Osteoblast (primary cell): Measurements from ENCODE around the gene TMEM240. TPM values are rescaled to one million over a fixed set of nuclear protein-coding genes. Genes with fewer than 3 reads are reported as not detected.

Experiments
- DNase-seq: peaks from one replicate; pipeline ENCODE4 v3.0.0; 2011; ENCODE audit warnings: low spot score, mixed read lengths; ENCODE audit not compliant: insufficient read length; ENCODE audit errors: missing footprints
- H2AFZ ChIP-seq: 2 replicates; pipeline ENCODE4 v1.6.0; 2011; ENCODE audit warnings: mild to moderate bottlenecking, low read length
- H3K27ac ChIP-seq: 2 replicates; pipeline ENCODE4 v1.5.1; 2011; ENCODE audit warnings: mild to moderate bottlenecking, low read depth, low read length, moderate library complexity
- H3K27me3 ChIP-seq: 2 replicates; pipeline ENCODE4 v1.6.0; 2012; ENCODE audit warnings: mild to moderate bottlenecking, control low read depth, inconsistent platforms, low read length, moderate library complexity; ENCODE audit not compliant: insufficient read depth
- H3K36me3 ChIP-seq: 2 replicates; pipeline ENCODE4 v1.5.1; 2011; ENCODE audit warnings: mild to moderate bottlenecking, low read length, control low read depth, moderate library complexity; ENCODE audit not compliant: insufficient read depth
- H3K4me1 ChIP-seq: 2 replicates; pipeline ENCODE4 v1.5.1; 2011; ENCODE audit warnings: mild to moderate bottlenecking, low read length, control low read depth, moderate library complexity; ENCODE audit not compliant: insufficient read depth
- H3K4me2 ChIP-seq: 2 replicates; pipeline ENCODE4 v1.6.0; 2011; ENCODE audit warnings: mild to moderate bottlenecking, low read length; ENCODE audit not compliant: insufficient read depth
- H3K4me3 ChIP-seq: fragments of 200-600 bp; sonication (generic); 3 replicates; pipeline ENCODE4 v1.5.1; 2012; ENCODE audit warnings: mild to moderate bottlenecking, low read length, inconsistent platforms; ENCODE audit not compliant: insufficient read depth
- H3K79me2 ChIP-seq: 2 replicates; pipeline ENCODE4 v1.6.0; 2012; ENCODE audit warnings: mild to moderate bottlenecking, low read length, control low read depth, inconsistent platforms; ENCODE audit not compliant: insufficient read depth
- H3K9me3 ChIP-seq: 2 replicates; pipeline ENCODE4 v1.5.1; 2011; ENCODE audit warnings: low read depth, low read length, control low read depth
- H4K20me1 ChIP-seq: 2 replicates; pipeline ENCODE4 v1.6.0; 2012; ENCODE audit warnings: mild to moderate bottlenecking, low read length, control low read depth; ENCODE audit not compliant: insufficient read depth
- total RNA-seq: library from RNA; depleted of rRNA; stranded (reverse); fragments of >200 nt; gene quantifications from 2 replicates; pipeline ENCODE4 v1.2.3, GENCODE V29; 2012
- TF ChIP-seq, protein P1 (sequence below): IDR thresholded peaks from 2 replicates; pipeline ENCODE4 v1.5.1; 2011; ENCODE audit warnings: mild to moderate bottlenecking, low read depth, low read length, moderate library complexity; ENCODE audit errors: extremely low read depth

TMEM240 gene
- total RNA-seq, 1 donor: 1.8 TPM

DNA sequence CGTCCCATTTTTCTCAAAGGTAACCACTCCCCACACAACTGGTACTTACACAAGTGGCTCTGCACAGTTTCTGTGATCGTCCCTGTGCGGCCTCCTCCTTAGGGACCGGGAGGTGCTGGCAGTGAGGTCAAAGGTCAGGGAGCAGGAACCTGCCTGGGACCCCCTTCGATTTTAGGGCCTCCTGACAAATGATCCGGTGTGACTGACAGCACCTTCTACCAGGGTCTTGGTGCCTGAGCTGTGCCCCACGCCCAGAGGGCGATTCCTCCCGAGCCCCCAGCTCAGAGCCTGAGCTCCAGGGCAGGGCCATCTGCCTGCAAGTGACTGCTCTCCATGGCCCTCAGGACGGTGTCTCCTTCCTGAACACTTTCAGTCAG, 11.8 kb upstream of the TMEM240 start:
- TF ChIP-seq, protein P1, sequence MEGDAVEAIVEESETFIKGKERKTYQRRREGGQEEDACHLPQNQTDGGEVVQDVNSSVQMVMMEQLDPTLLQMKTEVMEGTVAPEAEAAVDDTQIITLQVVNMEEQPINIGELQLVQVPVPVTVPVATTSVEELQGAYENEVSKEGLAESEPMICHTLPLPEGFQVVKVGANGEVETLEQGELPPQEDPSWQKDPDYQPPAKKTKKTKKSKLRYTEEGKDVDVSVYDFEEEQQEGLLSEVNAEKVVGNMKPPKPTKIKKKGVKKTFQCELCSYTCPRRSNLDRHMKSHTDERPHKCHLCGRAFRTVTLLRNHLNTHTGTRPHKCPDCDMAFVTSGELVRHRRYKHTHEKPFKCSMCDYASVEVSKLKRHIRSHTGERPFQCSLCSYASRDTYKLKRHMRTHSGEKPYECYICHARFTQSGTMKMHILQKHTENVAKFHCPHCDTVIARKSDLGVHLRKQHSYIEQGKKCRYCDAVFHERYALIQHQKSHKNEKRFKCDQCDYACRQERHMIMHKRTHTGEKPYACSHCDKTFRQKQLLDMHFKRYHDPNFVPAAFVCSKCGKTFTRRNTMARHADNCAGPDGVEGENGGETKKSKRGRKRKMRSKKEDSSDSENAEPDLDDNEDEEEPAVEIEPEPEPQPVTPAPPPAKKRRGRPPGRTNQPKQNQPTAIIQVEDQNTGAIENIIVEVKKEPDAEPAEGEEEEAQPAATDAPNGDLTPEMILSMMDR: no peak
- Histone ChIP-seq H3K9me3 (no peaks in the 10 kb centered on the region), H3K36me3 (peaks cover 2% of the 10 kb centered on the region), H4K20me1 (peaks cover 35% of the 10 kb centered on the region), H3K4me1 (peaks cover 11% of the 10 kb centered on the region), H2AFZ (no peak overlapping the region), H3K4me2 (no peak overlapping the region), H3K79me2 (peaks cover 37% of the 10 kb centered on the region), H3K4me3 (no peak overlapping the region), H3K27me3 (no peaks in the 10 kb centered on the region), H3K27ac (no peak overlapping the region)
- DNase-seq: peak; percentile 27

- Histone ChIP-seq H3K79me2 (peaks cover 36% of the 10 kb centered on the region), H3K9me3 (no peaks in the 10 kb centered on the region), H3K4me3 (no peak overlapping the region), H3K4me2 (no peak overlapping the region), H3K4me1 (peaks cover 11% of the 10 kb centered on the region), H3K36me3 (peaks cover 2% of the 10 kb centered on the region), H4K20me1 (peaks cover 34% of the 10 kb centered on the region), H3K27ac (peak overlapping the region; percentile 17), H3K27me3 (no peaks in the 10 kb centered on the region), H2AFZ (no peak overlapping the region)
- peak; percentile 73 for DNase-seq
- TF ChIP-seq, protein P1: no peak
Measured at GRCh38 chr1:1551524-1552262, 11.3 kb upstream of the TMEM240 start.

- peaks cover 2% of the 10 kb centered on the region for H3K36me3 ChIP-seq
- peaks cover 32% of the 10 kb centered on the region for H4K20me1 ChIP-seq
- no peaks in the 10 kb centered on the region for H3K27me3 ChIP-seq
- H3K27ac ChIP-seq: peak overlapping the region; percentile 17
- H2AFZ ChIP-seq: no peak overlapping the region
- TF ChIP-seq, protein P1: peak; percentile 69
- H3K4me2 ChIP-seq: no peak overlapping the region
- peak; percentile 95 for DNase-seq
- H3K79me2 ChIP-seq: peaks cover 35% of the 10 kb centered on the region
- H3K9me3 ChIP-seq: no peaks in the 10 kb centered on the region
- H3K4me3 ChIP-seq: no peak overlapping the region
- peaks cover 11% of the 10 kb centered on the region for H3K4me1 ChIP-seq
Measured at GRCh38 chr1:1550591-1551432, 10.4 kb upstream of the TMEM240 start.

GRCh38 chr1:1550087-1550486, 9.7 kb upstream of the TMEM240 start:
- Histone ChIP-seq H3K9me3 (no peaks in the 10 kb centered on the region), H4K20me1 (peaks cover 25% of the 10 kb centered on the region), H3K79me2 (peaks cover 31% of the 10 kb centered on the region), H2AFZ (no peak overlapping the region), H3K4me3 (no peak overlapping the region), H3K36me3 (peaks cover 2% of the 10 kb centered on the region), H3K27ac (peak overlapping the region; percentile 17), H3K4me1 (peaks cover 10% of the 10 kb centered on the region), H3K4me2 (no peak overlapping the region), H3K27me3 (no peaks in the 10 kb centered on the region)
- DNase-seq: no peak
- TF ChIP-seq, protein P1: no peak
